Cardiac muscle cell (in vitro differentiated cells and primary cell): ENCODE measurements around the gene ACBD5. TPM values are rescaled to one million over a fixed set of nuclear protein-coding genes. Genes with fewer than 3 reads are reported as not detected.
"Not testable (repeated sequence)": the region's sequence is repeated elsewhere in the genome, so short reads cannot be mapped to it uniquely, and the experiment has no call there.

Experiments used
- DNase-seq, 2 donors: peaks; one replicate each; pipeline versions ENCODE4 v3.0.0 to v3.0.0-alpha.2; 2010 to 2017; ENCODE audit warnings: low read depth in 1 of 2, low spot score in 1 of 2
- H3K27ac ChIP-seq: fragments of 200-600 bp; sonication (generic); 2 replicates; pipeline ENCODE4 v1.5.1; 2016
- H3K27me3 ChIP-seq: fragments of 200-600 bp; sonication (generic); 2 replicates; pipeline ENCODE4 v1.6.0; 2016; ENCODE audit warnings: control low read depth
- H3K36me3 ChIP-seq: fragments of 200-600 bp; sonication (generic); 2 replicates; pipeline ENCODE4 v1.5.1; 2016; ENCODE audit warnings: control low read depth
- H3K4me1 ChIP-seq: fragments of 200-600 bp; sonication (generic); 2 replicates; pipeline ENCODE4 v1.8.1; 2017; ENCODE audit warnings: low read depth, mild to moderate bottlenecking, mixed run types
- H3K4me3 ChIP-seq: fragments of 200-600 bp; sonication (generic); 2 replicates; pipeline ENCODE4 v1.5.1; 2016; ENCODE audit warnings: mild to moderate bottlenecking
- H3K9me3 ChIP-seq: fragments of 200-600 bp; sonication (generic); 2 replicates; pipeline ENCODE4 v1.5.1; 2017; ENCODE audit warnings: low read depth, mild to moderate bottlenecking, control low read depth
- polyA plus RNA-seq: library from polyadenylated mRNA; unstranded; fragments of >200 nt; fragmentation: Nextera tagmentation; extraction: Ambion mirVana; gene quantifications from 2 replicates; pipeline ENCODE4 v1.2.1, GENCODE V29; 2016
- total RNA-seq: library from RNA; depleted of rRNA; stranded (reverse); fragments of >200 nt; gene quantifications from 2 replicates; pipeline ENCODE4 v1.2.3, GENCODE V29; 2016
- TF ChIP-seq, protein P1 (sequence below): IDR thresholded peaks from 2 replicates; pipeline ENCODE4 v1.5.1; 2012; ENCODE audit warnings: low read depth, mild to moderate bottlenecking, low read length

The ACBD5 gene, protein sequence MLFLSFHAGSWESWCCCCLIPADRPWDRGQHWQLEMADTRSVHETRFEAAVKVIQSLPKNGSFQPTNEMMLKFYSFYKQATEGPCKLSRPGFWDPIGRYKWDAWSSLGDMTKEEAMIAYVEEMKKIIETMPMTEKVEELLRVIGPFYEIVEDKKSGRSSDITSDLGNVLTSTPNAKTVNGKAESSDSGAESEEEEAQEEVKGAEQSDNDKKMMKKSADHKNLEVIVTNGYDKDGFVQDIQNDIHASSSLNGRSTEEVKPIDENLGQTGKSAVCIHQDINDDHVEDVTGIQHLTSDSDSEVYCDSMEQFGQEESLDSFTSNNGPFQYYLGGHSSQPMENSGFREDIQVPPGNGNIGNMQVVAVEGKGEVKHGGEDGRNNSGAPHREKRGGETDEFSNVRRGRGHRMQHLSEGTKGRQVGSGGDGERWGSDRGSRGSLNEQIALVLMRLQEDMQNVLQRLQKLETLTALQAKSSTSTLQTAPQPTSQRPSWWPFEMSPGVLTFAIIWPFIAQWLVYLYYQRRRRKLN
- total RNA-seq = 18.8 and 27.0 TPM in 2 replicates
- polyA plus RNA-seq = 17.8 and 26.1 TPM in 2 replicates

DNA sequence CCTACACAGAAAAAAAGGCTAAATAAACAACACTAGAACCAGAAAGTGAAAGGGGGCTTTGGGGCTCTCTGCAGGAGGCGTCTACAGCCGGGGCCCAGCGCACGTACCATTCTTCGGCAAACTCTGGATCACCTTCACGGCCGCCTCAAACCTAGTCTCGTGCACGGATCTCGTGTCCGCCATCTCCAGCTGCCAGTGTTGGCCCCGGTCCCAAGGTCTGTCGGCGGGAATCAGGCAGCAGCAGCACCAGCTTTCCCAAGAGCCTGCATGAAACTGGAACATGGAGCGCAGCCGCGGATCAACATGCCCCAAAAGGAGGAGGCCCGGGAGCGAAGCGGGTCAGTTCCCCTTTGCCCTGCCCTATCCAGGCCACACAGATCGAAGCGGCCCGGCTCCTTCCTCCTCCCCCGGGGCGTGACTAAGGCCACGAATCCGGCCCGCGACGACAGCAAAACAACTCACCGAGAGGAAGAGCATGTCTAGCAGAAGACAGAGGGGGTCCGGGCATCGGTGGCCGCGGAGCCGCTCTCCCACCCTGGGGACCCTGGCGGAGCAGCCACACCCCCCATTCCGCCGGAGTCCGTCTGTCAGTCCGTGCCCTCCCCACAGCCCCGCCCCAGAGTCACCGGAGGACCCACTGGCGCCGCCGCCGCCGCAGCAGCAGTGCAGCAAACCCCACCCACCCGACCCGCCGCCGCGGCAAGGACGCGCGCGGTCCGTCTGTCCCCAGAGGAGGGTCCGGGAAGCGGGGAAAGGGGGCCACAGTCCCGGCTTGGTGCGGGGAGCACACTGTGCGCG lies at the start of gene ACBD5:
TSS of gene ACBD5 (minus strand) at position 586 of the 798 bp plus-strand sequence. CDS start at position 477, 109 bp downstream.
- Histone ChIP-seq H3K27ac (peak within 1 kb of the TSS; percentile 93), H3K27me3 (no peaks in the 10 kb centered on the region), H3K36me3 (no peaks in the 10 kb centered on the region), H3K4me3 (peak within 1 kb of the TSS; percentile 55), H3K4me1 (peaks cover 4% of the 10 kb centered on the region), H3K9me3 (no peaks in the 10 kb centered on the region)
- TF ChIP-seq, protein P1, sequence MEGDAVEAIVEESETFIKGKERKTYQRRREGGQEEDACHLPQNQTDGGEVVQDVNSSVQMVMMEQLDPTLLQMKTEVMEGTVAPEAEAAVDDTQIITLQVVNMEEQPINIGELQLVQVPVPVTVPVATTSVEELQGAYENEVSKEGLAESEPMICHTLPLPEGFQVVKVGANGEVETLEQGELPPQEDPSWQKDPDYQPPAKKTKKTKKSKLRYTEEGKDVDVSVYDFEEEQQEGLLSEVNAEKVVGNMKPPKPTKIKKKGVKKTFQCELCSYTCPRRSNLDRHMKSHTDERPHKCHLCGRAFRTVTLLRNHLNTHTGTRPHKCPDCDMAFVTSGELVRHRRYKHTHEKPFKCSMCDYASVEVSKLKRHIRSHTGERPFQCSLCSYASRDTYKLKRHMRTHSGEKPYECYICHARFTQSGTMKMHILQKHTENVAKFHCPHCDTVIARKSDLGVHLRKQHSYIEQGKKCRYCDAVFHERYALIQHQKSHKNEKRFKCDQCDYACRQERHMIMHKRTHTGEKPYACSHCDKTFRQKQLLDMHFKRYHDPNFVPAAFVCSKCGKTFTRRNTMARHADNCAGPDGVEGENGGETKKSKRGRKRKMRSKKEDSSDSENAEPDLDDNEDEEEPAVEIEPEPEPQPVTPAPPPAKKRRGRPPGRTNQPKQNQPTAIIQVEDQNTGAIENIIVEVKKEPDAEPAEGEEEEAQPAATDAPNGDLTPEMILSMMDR = no peak
- DNase-seq = peak; percentile 88 to 91

DNA sequence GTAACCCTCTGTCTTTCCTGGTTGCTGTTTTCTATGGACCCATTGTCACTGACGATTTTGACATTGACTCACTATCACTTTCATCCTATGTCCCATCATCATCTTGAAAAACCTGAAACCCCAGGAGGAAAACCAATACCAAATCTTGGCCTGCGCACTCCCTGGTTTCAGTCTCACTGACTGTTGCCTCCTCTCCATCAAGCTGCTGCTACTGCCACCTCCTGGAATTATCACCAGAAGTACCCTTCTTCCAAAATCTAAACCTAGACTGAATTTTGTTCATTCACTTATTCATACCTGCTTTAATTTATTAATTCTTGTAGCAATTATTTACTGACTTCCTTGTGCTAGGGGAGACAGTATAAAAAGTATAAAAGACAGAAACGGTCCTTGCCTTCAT lies 44.5 kb upstream of the ACBD5 start:
- Histone ChIP-seq H3K27ac (no peak overlapping the region), H3K4me1 (no peaks in the 10 kb centered on the region), H3K4me3 (no peak overlapping the region), H3K36me3 (no peaks in the 10 kb centered on the region), H3K9me3 (no peaks in the 10 kb centered on the region), H3K27me3 (no peaks in the 10 kb centered on the region)
- TF ChIP-seq, protein P1 = peak; percentile 17
- peak; percentile 20 to 26 for DNase-seq

DNA sequence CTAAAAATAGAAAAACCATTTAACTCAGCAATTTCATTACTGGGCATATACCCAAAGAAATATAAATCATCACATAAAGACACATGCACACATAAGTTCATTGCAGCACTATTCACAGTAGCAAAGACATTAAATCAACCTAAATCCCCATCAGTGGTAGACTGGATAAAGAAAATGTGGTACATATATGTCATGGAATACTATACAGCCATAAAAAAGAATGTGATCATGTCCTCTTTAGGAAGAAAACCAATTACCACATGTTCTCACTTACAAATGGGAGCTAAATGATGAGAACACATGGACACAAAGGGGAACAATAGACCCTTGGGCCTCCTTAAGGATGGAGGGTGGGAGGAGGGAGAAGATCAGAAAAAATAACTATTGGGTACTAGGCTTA lies 36.0 kb upstream of the ACBD5 start:
- peaks cover 15% of the 10 kb centered on the region for H3K27me3 ChIP-seq
- H3K27ac ChIP-seq = no peak overlapping the region
- TF ChIP-seq, protein P1 = no peak
- no peaks in the 10 kb centered on the region for H3K36me3 ChIP-seq
- H3K4me3 ChIP-seq = no peak overlapping the region
- H3K9me3 ChIP-seq = no peaks in the 10 kb centered on the region
- no peaks in the 10 kb centered on the region for H3K4me1 ChIP-seq
- DNase-seq = no peak

DNA sequence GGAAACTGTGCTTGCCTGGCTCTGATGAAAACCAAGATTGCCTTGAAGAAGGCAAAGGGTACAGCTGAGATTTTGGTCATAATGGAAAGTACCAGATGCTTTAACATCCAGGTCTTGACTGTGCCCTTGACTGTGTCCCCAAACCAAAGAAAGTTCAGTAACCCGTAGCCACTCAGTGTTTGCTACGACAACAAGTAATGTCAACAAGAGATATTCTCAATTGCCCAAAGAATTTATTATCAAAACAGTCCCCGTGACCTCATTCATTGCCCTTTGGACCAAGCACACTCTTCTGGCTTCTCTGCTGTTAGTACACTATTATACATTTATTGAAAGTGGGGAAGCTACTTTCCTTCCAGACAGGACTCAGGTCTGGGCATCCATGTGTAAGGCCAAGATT lies 25.4 kb upstream of the ACBD5 start:
- H3K4me1 ChIP-seq, H3K36me3 ChIP-seq, H3K27ac ChIP-seq, DNase-seq, H3K9me3 ChIP-seq, H3K4me3 ChIP-seq: not testable (repeated sequence)
- peaks cover 24% of the 10 kb centered on the region for H3K27me3 ChIP-seq

DNA sequence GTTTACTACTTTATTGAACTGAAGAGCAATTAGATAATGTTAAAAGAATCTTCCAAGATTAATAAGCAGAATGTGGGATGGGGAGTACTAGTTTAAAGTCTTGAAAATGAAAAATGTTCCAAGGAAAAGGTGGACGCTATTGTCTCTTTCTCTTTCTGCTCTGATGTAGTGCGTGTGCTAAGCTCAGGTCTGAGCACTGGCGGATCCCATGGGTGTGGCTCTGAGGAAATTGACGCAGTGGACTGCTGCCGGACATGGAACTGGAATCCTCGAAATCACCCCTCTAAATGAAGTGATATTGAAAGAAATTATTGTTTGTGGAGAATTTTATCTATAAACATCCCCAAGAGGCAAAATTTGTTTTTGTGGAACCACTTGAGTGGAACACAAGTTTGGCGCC lies 22.2 kb upstream of the ACBD5 start:
- not testable (repeated sequence) for H3K36me3 ChIP-seq, H3K4me3 ChIP-seq, DNase-seq, H3K9me3 ChIP-seq, H3K27ac ChIP-seq, H3K4me1 ChIP-seq
- H3K27me3 ChIP-seq = peaks cover 56% of the 10 kb centered on the region

DNA sequence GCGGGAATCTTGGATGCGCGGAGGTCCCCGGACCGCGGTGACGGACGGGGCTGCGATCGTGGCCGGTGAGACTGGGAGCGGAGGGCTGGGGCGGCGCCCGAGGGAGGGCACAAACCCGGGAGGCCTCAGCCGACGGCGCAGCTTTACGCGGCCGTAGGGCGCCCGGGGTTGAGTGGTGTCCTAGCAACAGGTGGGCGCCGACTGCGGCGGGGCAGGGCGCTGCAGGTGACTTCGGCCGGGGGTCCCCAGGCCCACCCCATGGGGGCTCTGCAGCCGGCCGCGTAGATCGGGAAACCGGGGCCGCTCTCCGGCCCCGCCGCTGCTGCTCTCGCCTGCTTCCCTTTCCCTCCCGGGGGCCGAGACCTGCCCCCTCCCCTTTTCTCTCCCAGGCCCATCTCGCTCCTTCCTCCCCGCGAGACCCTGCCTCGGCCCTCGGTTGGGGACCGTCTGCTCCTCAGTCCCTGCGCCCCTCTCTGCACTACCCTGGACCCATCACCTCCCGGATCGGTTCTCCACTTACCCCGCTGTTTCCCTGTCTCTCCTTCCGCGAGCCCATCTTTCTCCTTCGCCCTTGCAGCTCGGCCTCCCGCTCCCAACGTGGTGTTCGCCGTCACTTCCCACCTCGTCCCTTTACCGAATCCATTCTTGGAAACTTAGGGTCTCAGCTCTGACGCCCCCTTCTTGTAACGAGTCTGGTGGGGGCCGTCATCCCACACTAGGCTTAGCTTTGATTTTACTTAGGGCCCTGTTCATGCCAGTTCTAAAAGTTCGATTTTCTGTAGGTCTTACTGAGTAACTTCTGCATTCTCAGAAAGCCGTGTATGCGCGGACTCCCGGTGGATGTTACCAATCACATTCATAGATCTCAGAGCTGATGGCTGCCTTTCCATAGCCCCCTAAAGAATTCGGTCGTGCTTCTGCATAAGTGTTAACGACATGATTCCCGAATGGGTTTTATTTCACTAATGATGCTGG lies 18.5 kb upstream of the ACBD5 start:
- H3K27me3 ChIP-seq = peaks cover 62% of the 10 kb centered on the region
- no peaks in the 10 kb centered on the region for H3K36me3 ChIP-seq
- H3K4me1 ChIP-seq = no peaks in the 10 kb centered on the region
- TF ChIP-seq, protein P1 = no peak
- H3K4me3 ChIP-seq = peak overlapping the region; percentile 42
- no peaks in the 10 kb centered on the region for H3K9me3 ChIP-seq
- DNase-seq = peak in 1 of 2 donors; percentile 58
- no peak overlapping the region for H3K27ac ChIP-seq
